Adrenal gland (tissue), 12 donors: ENCODE data around the gene AK5. TPM values are rescaled to one million over a fixed set of nuclear protein-coding genes. Genes with fewer than 3 reads are reported as not detected.

Source experiments
- DNase-seq, 7 donors: peaks; one replicate each; pipeline ENCODE4 v3.0.0-alpha.2; 2019 to 2020
- H3K27ac ChIP-seq, 5 donors: fragments of 200-600 bp; sonication (generic) in 4 of 5; 1 replicate in 3 of 5; 2 replicates in 2 of 5; pipeline versions ENCODE4 v1.5.1 to v1.8.0; 2016 to 2020; ENCODE audit warnings: mild to moderate bottlenecking in 1 of 5
- H3K27me3 ChIP-seq: fragments of 200-600 bp; 2 replicates; pipeline ENCODE4 v1.8.0; 2021
- H3K36me3 ChIP-seq, 2 donors: fragments of 200-600 bp; replicated peaks in 1 of 2; 1 replicate in 1 of 2; 2 replicates in 1 of 2; pipeline versions ENCODE4 v1.5.1 to v1.8.0; 2018 to 2022
- H3K4me1 ChIP-seq, 2 donors: fragments of 200-600 bp; replicated peaks in 1 of 2; 1 replicate in 1 of 2; 2 replicates in 1 of 2; pipeline versions ENCODE4 v1.5.1 to v1.8.0; 2018 to 2021
- H3K4me3 ChIP-seq, 4 donors: fragments of 200-600 bp; sonication (generic) in 3 of 4; one replicate each; pipeline ENCODE4 v1.5.1; 2016 to 2018
- H3K9me3 ChIP-seq, 3 donors: fragments of 200-600 bp; sonication (generic) in 1 of 3; replicated peaks in 1 of 3; 1 replicate in 2 of 3; 2 replicates in 1 of 3; pipeline versions ENCODE4 v1.5.1 to v1.8.0; 2016 to 2021
- POLR2A ChIP-seq, 2 donors: fragments of 450-650 bp; IDR thresholded peaks; one replicate each; pipeline ENCODE4 v1.6.1; 2017; ENCODE audit warnings: antibody characterized with exemption in 2 of 2, mild to moderate bottlenecking in 2 of 2, moderate library complexity in 1 of 2
- WGBS, 4 donors: extraction: QIAGEN DNeasy Blood & Tissue Kit in 2 of 4; methylation state at CpG; one replicate each; pipeline versions ENCODE4 v1.1.5 to v1.1.7; 2013 to 2017; 5-methylcytosine and 5-hydroxymethylcytosine counted together
- intact Hi-C, 2 donors: fragments of 100-400 bp; cut with DNase I; formaldehyde crosslinking; loops; one replicate each; pipeline versions ENCODE4 v1.14.1 to v1.15.0; 2022 to 2023
- polyA plus RNA-seq, 3 donors: library from polyadenylated mRNA; stranded (reverse); fragments of 200-250 nt in 2 of 3; fragments of 350-450 nt in 1 of 3; fragmentation: Illumina TruSeq in 1 of 3; extraction: RNeasy Lipid Tissue Mini Kit (QIAGEN cat#74804) in 1 of 3; gene quantifications; one replicate each; pipeline ENCODE4 v1.2.3, GENCODE V29; 2013 to 2014
- total RNA-seq, 9 donors: library from RNA; depleted of rRNA in 4 of 9; stranded (reverse); fragments of >200 nt in 4 of 9; fragments of 120-200 nt in 1 of 9; fragmentation: NEBNext Ultra II Directional in 1 of 9; extraction: Animal tissue kit (Norgen Biotek cat#: 25700) in 1 of 9; gene quantifications; one replicate each; pipeline versions ENCODE4 v1.1.0 to v1.2.4, GENCODE V29; 2013 to 2023
- TF ChIP-seq, protein P1 (sequence below), 6 experiments: fragments of 450-650 bp in 4 of 6; fragments of 200-600 bp in 2 of 6; sonication (generic) in 1 of 6; IDR thresholded peaks; 1 replicate in 5 of 6; 2 replicates in 1 of 6; pipeline versions ENCODE4 v1.5.1 to v1.8.0; 2016 to 2021; ENCODE audit warnings: antibody characterized with exemption in 6 of 6, mild to moderate bottlenecking in 2 of 6, moderate library complexity in 1 of 6
- donor health status: healthy with polysubstance abuse.
- donor health status: Bipolar disorder and iron deficiency.
- donor health status: DM: yes; HTN: yes; CAD: no.
- donor health status: DM: no; HTN: no; CAD: no.
- donor health status: DM: no; HTN: no; CAD: no.
- donor health status: DM: yes; HTN: yes; CAD: no.

The AK5 gene
- total and polyA plus RNA-seq, 12 donors: 0.34 to 2.3 (median 1.1) TPM; not detected in 4

DNA sequence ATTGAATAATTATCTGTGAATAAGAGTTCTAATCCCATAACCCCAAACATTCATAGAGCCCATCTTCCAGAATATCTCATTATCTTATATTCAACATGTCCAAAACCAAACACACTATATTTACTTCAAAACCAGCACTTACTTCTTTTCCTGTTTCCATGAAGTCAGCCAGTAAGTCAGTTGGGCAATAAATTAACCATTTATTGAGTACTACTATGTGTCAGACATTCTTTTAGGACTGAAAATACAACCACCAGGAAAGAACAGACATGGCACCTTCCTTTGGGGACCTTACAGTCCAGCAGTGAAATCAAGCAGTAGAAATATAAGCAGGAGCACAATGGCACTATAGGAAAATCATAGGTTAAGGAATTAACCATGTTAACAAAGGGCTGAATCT, 8.8 kb downstream of the AK5 start:
- no peak for DNase-seq
- TF ChIP-seq, protein P1, sequence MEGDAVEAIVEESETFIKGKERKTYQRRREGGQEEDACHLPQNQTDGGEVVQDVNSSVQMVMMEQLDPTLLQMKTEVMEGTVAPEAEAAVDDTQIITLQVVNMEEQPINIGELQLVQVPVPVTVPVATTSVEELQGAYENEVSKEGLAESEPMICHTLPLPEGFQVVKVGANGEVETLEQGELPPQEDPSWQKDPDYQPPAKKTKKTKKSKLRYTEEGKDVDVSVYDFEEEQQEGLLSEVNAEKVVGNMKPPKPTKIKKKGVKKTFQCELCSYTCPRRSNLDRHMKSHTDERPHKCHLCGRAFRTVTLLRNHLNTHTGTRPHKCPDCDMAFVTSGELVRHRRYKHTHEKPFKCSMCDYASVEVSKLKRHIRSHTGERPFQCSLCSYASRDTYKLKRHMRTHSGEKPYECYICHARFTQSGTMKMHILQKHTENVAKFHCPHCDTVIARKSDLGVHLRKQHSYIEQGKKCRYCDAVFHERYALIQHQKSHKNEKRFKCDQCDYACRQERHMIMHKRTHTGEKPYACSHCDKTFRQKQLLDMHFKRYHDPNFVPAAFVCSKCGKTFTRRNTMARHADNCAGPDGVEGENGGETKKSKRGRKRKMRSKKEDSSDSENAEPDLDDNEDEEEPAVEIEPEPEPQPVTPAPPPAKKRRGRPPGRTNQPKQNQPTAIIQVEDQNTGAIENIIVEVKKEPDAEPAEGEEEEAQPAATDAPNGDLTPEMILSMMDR (IDR thresholded peaks at IDR 0.05): no peak
- TF ChIP-seq POLR2A (IDR thresholded peaks at IDR 0.05): no peak
- H3K36me3 ChIP-seq: no peaks in the 10 kb centered on the region
- no peak overlapping the region for H3K27ac ChIP-seq
- no peaks in the 10 kb centered on the region for H3K27me3 ChIP-seq
- no peaks in the 10 kb centered on the region for H3K9me3 ChIP-seq
- no peaks in the 10 kb centered on the region for H3K4me1 ChIP-seq
- H3K4me3 ChIP-seq: no peak overlapping the region
- intact Hi-C loops: no loop called here

- 54 to 85% (median 74%) methylated on average over 4 of the region's 4 CpGs for WGBS, 4 donors
- no peak overlapping the region for H3K4me3 ChIP-seq
- intact Hi-C loops: no loop called here
- TF ChIP-seq, protein P1 (IDR thresholded peaks at IDR 0.05): no peak
- no peak for TF ChIP-seq POLR2A (IDR thresholded peaks at IDR 0.05)
- H3K27me3 ChIP-seq: no peaks in the 10 kb centered on the region
- no peak for DNase-seq
- no peaks in the 10 kb centered on the region for H3K4me1 ChIP-seq
- H3K27ac ChIP-seq: no peak overlapping the region
- no peaks in the 10 kb centered on the region for H3K36me3 ChIP-seq
- H3K9me3 ChIP-seq: no peaks in the 10 kb centered on the region
Observed at GRCh38 chr1:77292551-77292950, 10.7 kb downstream of the AK5 start.

DNA sequence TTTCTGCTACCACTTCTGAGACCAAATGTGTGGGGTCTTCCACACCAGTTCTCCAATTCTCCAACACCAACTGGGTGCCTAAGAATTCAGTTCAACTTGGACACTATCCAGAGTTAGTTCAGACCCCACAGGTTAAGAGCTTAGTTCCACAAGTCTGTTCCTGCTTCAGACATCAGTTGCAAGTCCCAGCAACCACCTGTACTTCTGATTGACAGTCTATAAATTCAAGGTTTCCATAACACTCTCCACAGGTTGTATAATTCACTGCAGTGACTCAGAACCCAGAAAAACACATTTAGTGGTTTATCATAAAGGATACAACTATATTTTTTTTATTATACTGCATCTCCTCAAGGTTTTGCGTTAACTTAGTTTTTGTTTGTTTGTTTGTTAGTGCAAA, 18.7 kb downstream of the AK5 start:
- Histone ChIP-seq H3K4me1 (no peaks in the 10 kb centered on the region), H3K27ac (no peak overlapping the region), H3K27me3 (no peaks in the 10 kb centered on the region), H3K9me3 (no peaks in the 10 kb centered on the region), H3K36me3 (no peaks in the 10 kb centered on the region), H3K4me3 (no peak overlapping the region)
- no peak for TF ChIP-seq POLR2A (IDR thresholded peaks at IDR 0.05)
- 88 to 90% (median 90%) methylated on average over 1 of the region's 1 CpG for WGBS, 4 donors
- DNase-seq: no peak
- intact Hi-C loops: no loop called here

DNA sequence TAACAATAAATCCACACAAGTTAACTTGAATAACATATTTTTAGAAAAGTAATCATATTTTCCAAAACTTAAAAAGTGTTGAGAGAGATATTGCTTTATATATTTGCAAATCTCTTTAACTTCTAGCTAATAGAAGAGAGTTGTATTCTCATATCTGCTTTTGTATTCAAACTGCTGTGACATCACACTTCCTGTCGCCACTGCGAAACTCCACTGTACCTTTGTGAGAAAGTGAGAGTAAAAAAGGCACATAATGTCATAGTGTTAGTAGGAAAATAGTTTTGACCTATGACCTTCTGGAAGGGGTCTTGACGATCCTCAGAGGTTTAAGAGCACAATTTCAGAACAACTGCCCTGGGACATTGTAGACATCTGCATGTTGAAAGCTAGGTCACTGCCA, 21.6 kb downstream of the AK5 start:
- TF ChIP-seq POLR2A (IDR thresholded peaks at IDR 0.05): no peak
- TF ChIP-seq, protein P1 (IDR thresholded peaks at IDR 0.05): no peak
- WGBS, 4 donors: 55 to 66% (median 62%) methylated on average over 3 of the region's 3 CpGs
- intact Hi-C loops: no loop called here

GRCh38 chr1:77308889-77309621, 27.2 kb downstream of the AK5 start:
- intact Hi-C loops: no loop called here
- Histone ChIP-seq H3K9me3 (no peaks in the 10 kb centered on the region), H3K4me3 (no peak overlapping the region), H3K27me3 (no peaks in the 10 kb centered on the region), H3K4me1 (no peaks in the 10 kb centered on the region), H3K36me3 (no peaks in the 10 kb centered on the region), H3K27ac (no peak overlapping the region)
- TF ChIP-seq, protein P1 (IDR thresholded peaks at IDR 0.05): no peak
- TF ChIP-seq POLR2A (IDR thresholded peaks at IDR 0.05): no peak
- no peak for DNase-seq
- 43 to 56% (median 47%) methylated on average over 8 of the region's 8 CpGs for WGBS, 4 donors

More for the DNA sequence above, 21.6 kb downstream of the AK5 start:
- Histone ChIP-seq H3K9me3 (no peaks in the 10 kb centered on the region), H3K27me3 (no peaks in the 10 kb centered on the region), H3K27ac (no peak overlapping the region), H3K4me1 (no peaks in the 10 kb centered on the region), H3K4me3 (no peak overlapping the region), H3K36me3 (no peaks in the 10 kb centered on the region)
- DNase-seq: no peak
